C4-2B (cell line): ENCODE measurements around the gene ACAD10.

Experiments used
- ZFX ChIP-seq: fragments of 450-650 bp; IDR thresholded peaks from 2 replicates; pipeline ENCODE4 v1.6.1; 2017
- TF ChIP-seq, protein P1 (sequence below): fragments of 450-650 bp; conservative IDR thresholded peaks from 2 replicates; pipeline ENCODE4 v1.5.1; 2017; ENCODE audit warnings: mild to moderate bottlenecking

DNA sequence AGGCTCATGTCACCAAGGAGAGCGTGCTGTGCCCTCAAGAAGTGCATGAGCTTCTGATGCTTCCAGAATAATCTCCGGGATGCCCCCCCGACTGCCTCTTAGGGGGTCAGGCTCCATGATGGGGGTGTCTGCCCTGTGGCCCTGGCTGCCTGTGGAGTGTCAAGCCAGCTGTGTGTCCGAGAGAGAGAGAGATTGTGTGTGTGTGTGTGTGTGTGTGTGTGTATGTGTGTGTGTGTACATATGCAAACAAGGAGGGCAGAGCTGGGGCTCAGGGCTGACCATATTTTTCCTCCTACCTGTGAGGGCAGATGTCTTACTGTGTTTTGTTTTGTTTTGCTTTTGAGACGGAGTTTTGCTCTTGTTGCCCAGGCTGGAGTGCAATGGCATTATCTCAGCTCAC is 75.2 kb downstream of the ACAD10 start:
- TF ChIP-seq, protein P1, sequence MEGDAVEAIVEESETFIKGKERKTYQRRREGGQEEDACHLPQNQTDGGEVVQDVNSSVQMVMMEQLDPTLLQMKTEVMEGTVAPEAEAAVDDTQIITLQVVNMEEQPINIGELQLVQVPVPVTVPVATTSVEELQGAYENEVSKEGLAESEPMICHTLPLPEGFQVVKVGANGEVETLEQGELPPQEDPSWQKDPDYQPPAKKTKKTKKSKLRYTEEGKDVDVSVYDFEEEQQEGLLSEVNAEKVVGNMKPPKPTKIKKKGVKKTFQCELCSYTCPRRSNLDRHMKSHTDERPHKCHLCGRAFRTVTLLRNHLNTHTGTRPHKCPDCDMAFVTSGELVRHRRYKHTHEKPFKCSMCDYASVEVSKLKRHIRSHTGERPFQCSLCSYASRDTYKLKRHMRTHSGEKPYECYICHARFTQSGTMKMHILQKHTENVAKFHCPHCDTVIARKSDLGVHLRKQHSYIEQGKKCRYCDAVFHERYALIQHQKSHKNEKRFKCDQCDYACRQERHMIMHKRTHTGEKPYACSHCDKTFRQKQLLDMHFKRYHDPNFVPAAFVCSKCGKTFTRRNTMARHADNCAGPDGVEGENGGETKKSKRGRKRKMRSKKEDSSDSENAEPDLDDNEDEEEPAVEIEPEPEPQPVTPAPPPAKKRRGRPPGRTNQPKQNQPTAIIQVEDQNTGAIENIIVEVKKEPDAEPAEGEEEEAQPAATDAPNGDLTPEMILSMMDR: no peak
- TF ChIP-seq ZFX: no peak
